Hematopoietic multipotent progenitor cell treated with erythropoietin and hydrocortisone succinate and interleukin-3 and kit ligand, for 4 days (in vitro differentiated cells): ENCODE results near the gene UCP2.
"Not testable (repeated sequence)": the region's sequence is repeated elsewhere in the genome, so short reads cannot be mapped to it uniquely, and the experiment has no call there.

Experiments
- DNase-seq: peaks from one replicate; pipeline ENCODE4 v3.0.0-alpha.2; 2015

The UCP2 gene

GRCh38 chr11:73990730-73991129, 8.1 kb upstream of the UCP2 start:
- no peak for DNase-seq

GRCh38 chr11:73989156-73989555, 6.5 kb upstream of the UCP2 start:
- DNase-seq, result peak; percentile 48

GRCh38 chr11:73988227-73988626, 5.6 kb upstream of the UCP2 start:
- no peak for DNase-seq

GRCh38 chr11:73985661-73986060, 3.0 kb upstream of the UCP2 start:
- DNase-seq, result not testable (repeated sequence)

- DNase-seq, result peak; percentile 70
Observed at GRCh38 chr11:73983741-73984538, 1.3 kb upstream of the UCP2 start.

GRCh38 chr11:73982990-73983740, 522 bp upstream of the UCP2 start:
- DNase-seq, result peak; percentile 100

- no peak for DNase-seq
Observed at GRCh38 chr11:73981051-73981805, 1.4 kb downstream of the UCP2 start.

GRCh38 chr11:73980001-73980961, 2.4 kb downstream of the UCP2 start:
- DNase-seq, result peak; percentile 95

GRCh38 chr11:73978576-73979086, 4.0 kb downstream of the UCP2 start:
- no peak for DNase-seq

GRCh38 chr11:73977856-73978519, 4.7 kb downstream of the UCP2 start:
- no peak for DNase-seq

GRCh38 chr11:73976451-73977151, 6.0 kb downstream of the UCP2 start:
- no peak for DNase-seq

GRCh38 chr11:73975479-73975757, 7.2 kb downstream of the UCP2 start:
- DNase-seq, result no peak

- no peak for DNase-seq
Observed at GRCh38 chr11:73974604-73975478, 7.8 kb downstream of the UCP2 start.

GRCh38 chr11:73972620-73973449, 9.8 kb downstream of the UCP2 start:
- peak; percentile 40 for DNase-seq

GRCh38 chr11:73972187-73972586, 10.5 kb downstream of the UCP2 start:
- DNase-seq, result peak; percentile 35

- peak; percentile 54 for DNase-seq
Observed at GRCh38 chr11:73971175-73971719, 11.4 kb downstream of the UCP2 start.

GRCh38 chr11:73969991-73970800, 12.4 kb downstream of the UCP2 start:
- peak; percentile 92 for DNase-seq

GRCh38 chr11:73969091-73969490, 13.6 kb downstream of the UCP2 start:
- no peak for DNase-seq
